Islet of Langerhans (tissue), 1 donor: Measurements from ENCODE around the gene FKTN.
"Not testable (repeated sequence)": the region's sequence is repeated elsewhere in the genome, so short reads cannot be mapped to it uniquely, and the experiment has no call there.

Experiments
- FAIRE-seq: peaks from one replicate; lab custom pipeline; 2011; peaks lifted over from hg19 to GRCh38; lab: Jason Lieb, UNC

FKTN gene

DNA sequence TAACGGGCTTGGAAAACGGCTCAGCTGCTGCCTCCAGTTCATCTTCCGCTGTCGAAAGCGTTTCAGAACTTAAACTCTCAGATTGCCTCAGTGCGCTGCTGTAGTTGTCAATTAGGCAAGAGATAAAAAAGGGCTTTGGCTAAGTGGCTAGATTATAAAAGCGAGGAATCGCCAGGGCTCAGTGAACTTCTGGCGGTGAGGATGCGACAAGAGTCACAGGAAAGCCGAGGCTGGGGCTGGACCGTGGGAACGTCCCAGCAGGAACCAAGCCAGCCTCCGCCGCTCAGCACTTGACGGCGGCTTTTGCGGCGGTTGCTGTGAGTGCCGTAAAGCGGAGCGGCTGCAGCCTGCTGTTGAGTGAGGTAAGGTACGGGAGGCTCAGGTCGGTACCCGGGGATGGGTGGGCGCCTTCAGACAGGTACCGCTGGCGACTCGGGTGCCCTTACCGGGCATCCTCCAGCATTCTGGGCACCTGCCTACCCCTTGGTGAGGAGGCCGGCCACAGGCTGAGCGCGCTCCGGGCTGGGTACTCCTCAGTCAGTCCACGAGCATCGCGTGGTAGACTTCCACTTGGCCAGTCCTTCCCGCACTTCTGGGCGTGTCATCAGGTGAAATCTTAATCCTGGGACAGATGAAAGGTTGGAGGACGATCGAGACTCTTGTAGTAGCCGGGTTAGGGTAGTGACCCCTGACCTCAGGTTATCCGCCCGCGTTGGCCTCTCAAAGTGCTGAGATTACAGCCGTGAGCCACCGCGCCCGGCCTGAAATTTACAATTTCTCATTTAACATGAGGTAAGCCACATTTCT is at the start of gene FKTN:
Gene FKTN, plus strand, starts transcription at position 328 of the 807 bp plus-strand sequence. CDS start 16,902 bp downstream, outside the sequence.
- no peak for FAIRE-seq

DNA sequence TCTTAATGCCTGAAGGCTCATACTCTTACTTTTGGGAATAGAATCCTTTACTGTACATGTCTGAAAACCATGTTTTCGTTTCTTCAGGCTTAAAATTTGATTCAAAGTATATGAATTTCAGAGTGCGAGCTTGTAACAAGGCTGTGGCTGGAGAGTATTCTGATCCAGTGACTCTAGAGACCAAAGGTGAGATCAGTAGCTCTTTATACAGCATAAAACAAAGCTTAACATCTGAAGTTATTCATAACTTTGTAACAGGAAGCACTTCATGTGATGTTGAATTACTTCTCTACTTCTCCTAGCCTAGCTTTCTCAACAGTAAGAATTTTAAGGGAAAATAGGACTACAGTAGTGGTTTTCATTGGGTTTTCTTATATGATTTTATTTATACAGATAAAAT is 49.4 kb upstream of the FKTN start:
- no peak for FAIRE-seq

DNA sequence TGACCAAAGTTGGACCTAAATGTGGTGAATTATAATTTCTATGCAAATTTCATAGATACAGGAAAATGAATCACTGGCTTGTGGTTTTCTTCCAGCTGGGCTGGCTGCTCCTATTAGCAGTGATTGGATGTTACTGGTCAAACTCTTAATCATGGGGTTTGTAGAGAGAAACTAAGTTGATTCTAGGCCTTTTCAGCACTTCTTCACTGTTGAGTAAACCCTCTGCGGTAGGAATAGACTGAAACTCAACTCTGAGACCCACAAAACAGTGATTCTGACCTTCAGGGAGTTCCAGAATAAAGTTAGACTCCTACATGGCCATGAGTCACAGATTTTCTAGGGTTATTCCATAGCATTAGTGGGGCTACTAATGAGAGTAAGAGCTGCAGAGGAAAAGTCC is 47.9 kb upstream of the FKTN start:
- no peak for FAIRE-seq

DNA sequence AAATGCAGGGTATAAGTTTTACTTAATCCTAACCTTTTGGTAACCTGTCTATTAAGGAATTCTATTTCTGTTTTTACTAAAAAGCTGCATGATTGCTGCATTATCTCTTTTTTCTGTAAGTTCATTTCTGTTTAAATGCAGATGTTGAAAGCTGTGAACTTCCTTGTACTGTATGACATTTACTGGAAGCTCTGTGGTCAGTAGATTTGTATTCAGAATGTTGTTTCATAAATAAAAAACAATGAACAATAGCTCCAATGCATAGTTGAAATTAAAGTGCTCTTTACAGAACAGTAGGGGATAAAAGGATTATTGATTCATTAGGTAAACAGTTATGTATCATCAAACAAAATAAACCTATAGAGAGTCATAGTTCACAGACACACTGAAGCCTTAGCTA is 46.5 kb upstream of the FKTN start:
- no peak for FAIRE-seq

DNA sequence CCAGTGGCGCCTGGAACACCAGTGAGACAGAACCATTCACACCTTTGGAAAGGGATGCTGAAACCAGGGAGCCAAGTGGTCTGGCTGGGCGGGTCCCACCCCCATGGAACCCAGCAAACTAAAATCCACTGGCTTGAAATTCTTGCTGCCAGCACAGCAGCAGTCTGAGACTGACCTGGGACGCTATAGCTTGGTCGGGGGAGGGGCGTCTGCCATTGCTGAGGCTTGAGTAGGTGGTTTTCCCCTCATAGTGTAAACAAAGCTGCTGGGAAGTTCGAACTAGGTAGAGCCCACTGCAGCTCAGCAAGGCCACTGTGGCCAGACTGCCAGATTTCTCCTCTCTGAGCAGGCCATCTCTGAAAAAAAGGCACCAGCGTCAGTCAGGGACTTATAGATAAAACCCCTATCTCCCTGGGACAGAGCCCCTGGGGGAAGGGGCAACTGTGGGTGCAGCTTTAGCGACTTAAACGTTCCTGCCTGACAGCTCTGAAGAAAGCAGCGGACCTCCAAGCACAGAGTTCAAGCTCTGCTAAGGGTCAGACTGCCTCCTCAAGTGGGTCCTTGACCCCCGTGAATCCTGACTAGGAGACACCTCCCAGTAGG is 42.0 kb upstream of the FKTN start:
- no peak for FAIRE-seq

GRCh38 chr9:105519710-105520369 is 38.1 kb upstream of the FKTN start:
- not testable (repeated sequence) for FAIRE-seq

DNA sequence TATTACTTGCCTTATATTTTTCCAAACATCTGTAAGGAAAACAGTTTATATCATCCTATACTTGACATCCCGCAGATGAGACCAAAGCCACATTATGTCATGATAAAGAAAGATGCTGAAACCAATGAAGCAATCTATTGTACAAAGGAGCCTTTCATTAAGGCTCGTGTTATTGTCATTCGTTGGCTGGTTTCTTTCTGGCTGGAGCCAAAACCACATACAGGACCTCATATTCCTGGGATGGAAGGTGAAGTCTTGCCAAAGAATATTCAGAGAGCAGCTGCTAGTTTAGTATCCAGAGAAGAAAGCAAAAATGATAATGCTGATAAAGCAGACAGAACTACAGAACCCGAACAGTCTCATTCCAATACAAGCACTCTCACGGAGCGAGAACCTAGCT is 36.9 kb upstream of the FKTN start:
- FAIRE-seq, result not testable (repeated sequence)

GRCh38 chr9:105522618-105523385 is 35.1 kb upstream of the FKTN start:
- FAIRE-seq, result not testable (repeated sequence)

DNA sequence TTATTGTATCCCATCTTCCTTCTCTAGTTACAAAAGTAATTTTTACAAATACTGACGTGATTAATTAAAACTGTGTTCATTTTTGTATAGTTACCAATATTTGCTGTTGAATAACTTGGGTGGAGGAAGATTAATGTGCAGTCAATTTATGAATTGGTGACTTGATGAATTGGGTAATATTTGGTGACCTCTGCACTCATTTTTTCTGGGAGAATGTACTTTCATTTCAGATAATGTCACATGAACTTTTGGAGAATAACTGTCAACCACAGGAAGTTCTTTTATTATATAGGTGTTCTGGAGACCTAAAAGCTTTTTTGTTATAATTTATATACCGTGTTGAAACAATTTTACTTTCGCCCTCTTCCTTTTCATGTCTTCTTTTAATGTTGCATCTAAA is 26.4 kb upstream of the FKTN start:
- no peak for FAIRE-seq

GRCh38 chr9:105535920-105536668 is 21.8 kb upstream of the FKTN start:
- no peak for FAIRE-seq

GRCh38 chr9:105539452-105539851 is 18.5 kb upstream of the FKTN start:
- no peak for FAIRE-seq

DNA sequence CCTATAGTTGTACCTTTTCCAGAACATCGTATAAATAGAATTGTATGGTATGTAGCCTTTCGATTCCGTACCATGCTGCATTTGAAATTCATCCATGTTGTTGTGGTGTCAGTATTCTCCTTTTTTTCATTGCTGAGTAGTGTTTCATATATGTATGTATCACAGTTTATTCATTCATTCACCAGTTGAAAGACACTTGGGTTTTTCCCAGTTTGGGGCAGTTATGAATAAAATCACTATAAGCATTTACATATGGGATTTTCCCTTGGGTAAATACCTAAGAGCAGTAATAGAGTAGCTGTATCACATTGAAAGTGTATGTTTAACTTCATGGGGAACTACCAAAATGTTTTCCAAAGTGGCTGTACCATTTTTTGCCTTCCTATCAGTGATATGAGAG is 16.1 kb upstream of the FKTN start:
- FAIRE-seq, result no peak

DNA sequence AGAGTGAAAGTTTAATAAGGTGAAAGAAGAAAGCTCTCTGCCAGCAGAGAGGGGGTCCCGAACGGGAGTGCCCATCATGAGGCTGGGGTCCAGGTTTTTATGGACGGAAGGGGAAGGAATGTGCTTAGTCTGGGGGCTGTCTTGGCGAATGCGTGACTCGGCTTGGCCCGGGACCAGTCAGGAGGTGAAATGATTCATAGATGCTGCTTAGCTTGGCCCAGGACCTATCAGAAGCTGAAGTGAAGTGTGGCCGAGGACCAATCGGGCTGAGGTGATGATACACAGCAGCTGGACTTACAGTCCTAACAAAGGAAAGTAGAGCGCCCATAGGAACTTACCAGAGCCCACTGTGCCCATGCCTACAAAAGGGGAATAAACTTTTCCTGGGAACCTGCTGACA is 3.9 kb upstream of the FKTN start:
- no peak for FAIRE-seq

GRCh38 chr9:105572455-105572854 is 14.5 kb downstream of the FKTN start:
- no peak for FAIRE-seq

GRCh38 chr9:105579952-105580351 is 22.0 kb downstream of the FKTN start:
- FAIRE-seq, result not testable (repeated sequence)

- FAIRE-seq, result not testable (repeated sequence)
These were observed 23.6 kb downstream of the FKTN start for GRCh38 chr9:105581550-105581949.

DNA sequence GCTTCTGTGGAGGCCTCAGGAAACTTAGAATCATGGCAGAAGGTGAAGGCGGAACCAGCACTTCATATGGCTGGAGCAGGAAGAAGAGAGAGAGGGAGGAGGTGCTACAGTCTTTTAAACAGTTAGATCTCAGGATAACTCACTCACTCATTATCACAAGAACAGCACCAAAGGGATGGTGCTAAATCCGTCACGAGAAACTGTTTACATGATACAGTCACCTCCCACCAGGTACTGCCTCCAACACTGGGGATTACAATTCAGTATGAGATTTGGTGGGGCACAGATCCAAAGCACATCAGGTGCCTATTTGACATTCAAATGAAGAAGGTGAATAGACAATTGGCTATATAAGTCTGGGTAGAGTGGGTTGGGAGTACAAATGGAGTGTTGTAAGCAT is 35.2 kb downstream of the FKTN start:
- no peak for FAIRE-seq

DNA sequence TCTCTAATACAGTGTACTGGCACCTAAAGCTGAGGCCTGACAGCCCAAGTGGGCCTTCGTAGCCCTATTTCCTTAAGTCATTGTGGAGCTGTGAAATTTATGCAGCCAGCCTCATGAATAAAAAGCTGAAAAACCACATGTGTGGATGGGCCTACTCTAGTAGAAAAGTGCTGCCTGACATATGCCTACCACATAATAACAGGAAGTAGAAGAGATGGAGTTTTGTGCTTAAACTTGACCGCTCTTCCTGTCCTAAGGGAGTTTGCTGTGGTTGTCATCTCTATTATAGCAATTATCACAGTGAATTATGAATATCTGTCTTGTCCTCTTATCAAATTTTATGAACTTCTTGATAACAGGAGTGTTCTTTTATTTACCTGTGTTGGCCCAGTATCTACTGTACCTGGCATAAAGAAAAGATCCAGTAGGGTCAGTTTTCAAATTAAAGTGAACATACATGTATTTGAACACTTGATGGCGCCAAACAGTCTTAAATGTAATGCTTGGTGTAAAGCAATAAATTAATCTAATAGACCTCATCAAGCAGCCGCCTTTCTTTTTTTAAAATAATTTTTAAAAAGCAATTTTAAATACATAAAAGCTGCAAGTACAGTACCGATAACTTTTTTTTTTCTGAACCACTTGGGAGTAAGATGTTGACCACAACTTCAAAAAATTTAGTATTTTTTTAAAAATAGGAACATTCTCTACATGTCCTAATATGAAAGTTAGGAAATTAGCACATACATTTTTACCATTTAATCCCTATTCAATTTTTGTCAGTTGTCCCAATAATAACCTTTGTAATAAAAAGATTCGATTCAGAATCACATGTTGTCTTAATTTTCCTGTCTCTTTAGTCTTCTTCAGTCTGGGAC is 51.0 kb downstream of the FKTN start:
- peak; percentile 99 for FAIRE-seq

- no peak for FAIRE-seq
These were observed 63.1 kb downstream of the FKTN start for GRCh38 chr9:105621001-105621400.

- FAIRE-seq, result no peak
These were observed 67.2 kb downstream of the FKTN start for GRCh38 chr9:105625088-105625487.

GRCh38 chr9:105632807-105633206 is 74.9 kb downstream of the FKTN start:
- FAIRE-seq, result no peak
